Measurements from ENCODE around the gene CATSPERB.
"Not testable (repeated sequence)": the region's sequence is repeated elsewhere in the genome, so short reads cannot be mapped to it uniquely, and the experiment has no call there.

CATSPERB gene

GRCh38 chr14:91731986-91732385 is at the start of gene CATSPERB:
Gene CATSPERB, minus strand, starts transcription at chr14:91732086. Its CDS starts 2,607 bp downstream, at chr14:91729479.
- DNase-seq: no peak

GRCh38 chr14:91780452-91780851 is 48.6 kb upstream of the CATSPERB start:
- no peak for DNase-seq

DNA sequence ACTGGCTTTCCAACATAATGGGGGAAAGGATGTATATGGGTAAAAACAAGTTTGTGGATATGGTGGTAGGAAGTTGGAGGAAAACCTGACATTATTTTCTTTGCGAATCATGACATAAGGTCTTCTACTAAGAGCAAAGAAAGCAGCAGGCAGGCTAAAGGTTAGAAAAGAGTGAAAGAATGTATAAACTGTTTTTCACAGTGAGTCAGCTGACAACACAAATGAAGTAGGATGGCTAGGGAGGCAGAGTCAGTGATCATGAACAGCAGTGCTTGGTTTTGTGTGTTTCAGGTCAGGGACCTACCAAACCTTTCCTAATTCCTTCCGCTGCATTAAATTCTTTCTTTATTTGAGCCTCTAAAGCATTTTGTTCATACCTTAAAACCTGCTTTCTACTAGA is 46.3 kb upstream of the CATSPERB start:
- DNase-seq: no peak

DNA sequence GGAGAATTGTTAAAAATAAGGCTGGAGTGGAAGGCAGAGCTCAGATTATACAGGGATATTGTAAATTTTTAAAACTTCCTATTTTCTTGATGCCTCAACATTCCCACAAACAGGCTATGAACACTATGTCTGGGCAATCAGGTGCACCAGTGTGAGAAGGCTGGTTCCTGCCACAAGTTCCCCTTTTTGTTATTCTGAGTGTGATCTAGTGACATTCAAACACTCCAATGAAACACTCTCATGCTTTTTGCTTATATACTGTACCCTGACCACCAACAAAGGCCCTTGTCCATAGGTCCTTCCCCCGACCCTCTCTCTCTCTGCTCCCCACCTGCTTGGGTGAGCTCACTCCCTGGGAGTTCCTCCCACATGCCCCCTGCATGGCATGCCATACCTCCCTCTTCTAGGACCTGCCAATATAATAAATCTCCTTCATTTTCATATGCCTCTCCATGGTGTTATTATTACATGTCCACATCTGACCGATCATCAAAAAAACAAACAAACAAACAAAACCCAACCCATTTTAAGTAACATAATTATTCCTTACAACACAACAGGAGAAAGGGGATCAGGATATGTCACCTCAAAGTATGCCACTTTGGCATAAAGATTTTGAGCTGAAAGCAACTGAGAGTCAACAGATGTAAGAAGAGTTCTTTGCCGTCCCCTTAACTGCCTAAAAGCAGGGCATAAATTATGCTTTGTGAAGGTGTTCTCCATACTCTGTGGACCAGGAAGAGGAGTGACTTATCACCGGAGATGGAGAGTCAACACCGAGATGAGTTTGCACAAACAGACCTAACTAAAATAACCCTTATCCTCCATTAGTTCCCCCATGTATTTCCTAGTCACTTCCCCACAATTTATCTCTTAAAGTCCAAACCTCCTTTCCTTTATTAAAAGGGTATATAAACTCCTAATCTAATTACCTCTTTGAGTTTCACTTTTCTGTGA is 42.5 kb upstream of the CATSPERB start:
- DNase-seq: no peak

GRCh38 chr14:91770185-91770584 is 38.3 kb upstream of the CATSPERB start:
- no peak for DNase-seq

DNA sequence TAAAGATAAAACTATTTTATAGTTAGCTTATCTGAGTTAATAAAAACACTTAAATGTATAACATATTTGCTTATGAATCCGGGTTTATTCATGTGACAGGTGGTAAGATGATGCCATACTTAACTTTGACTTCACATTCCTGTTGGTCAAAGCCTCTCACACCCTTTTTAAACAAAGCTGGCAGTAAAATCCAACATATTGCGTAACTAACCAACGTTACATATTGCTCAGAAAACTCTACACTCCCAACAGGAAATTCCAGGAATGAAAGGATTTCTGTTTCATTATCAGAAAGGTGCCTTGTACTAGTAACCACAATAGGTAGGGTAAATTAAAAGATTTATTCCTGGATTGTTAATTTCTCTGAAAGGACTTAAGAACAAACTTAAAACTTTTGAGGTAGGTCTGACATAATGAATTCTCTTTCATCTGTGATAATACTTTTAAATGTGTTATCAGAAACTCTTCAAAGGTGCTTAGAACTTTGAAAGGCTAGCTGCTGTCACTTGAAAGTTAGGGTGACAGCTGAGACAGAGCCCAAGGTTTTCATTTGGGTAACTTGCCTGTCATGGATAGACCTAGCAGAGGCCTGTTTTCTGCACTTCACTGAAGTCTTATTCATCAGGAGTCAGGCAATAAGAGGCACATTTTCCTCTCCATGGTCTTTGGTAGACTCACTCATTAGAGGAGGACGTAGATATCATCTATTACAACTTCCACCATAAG is 23.8 kb upstream of the CATSPERB start:
- DNase-seq: no peak

DNA sequence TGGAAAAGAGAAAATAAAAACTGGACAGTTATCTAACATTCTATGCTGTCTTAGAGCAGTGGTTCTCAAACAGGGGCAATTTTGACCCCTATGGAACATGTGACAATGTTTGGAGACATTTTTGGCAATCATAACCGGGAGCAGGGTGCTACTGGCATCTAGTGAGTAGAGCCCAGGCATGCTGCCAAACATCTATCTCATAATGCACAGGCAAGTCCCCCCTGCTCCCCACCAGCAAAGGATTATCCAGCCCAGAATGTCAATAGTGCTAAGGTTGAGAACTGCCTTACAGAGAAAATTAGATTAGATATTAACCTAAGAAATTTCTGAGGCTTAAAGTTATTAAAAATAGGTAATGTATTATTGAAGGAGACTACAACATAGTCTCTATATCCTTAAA is 22.9 kb upstream of the CATSPERB start:
- no peak for DNase-seq

- no peak for DNase-seq
Observed at GRCh38 chr14:91754185-91754584, 22.3 kb upstream of the CATSPERB start.

DNA sequence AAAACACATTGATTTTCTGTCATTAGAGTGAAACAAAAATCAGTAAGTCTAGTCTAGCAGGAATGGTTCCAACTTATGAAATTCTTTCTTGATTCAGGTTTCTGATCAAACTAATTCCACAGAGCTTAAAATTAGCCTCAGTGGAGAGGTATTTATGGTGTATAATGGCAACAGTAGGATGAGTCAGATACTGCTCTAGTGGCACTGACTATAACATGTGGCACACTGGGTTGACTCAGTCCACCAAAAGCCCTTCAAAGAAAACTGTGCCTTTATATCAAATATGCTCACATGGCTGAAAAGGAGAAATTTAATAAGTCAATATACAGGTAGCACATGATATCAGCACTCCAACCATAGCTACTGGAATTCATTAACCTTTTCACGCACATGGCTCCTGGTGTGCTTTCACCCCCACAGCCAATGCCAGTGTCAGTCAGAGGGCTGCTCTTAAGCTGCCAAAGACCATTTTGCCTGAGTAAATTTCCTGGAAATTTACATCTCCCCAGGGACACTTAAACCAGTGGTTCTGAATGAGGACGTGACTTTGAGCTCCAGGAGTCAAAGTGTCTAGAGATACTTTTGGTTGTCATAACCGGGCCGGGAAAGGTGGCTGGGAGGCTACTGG is 21.7 kb upstream of the CATSPERB start:
- no peak for DNase-seq

- no peak for DNase-seq
Observed at GRCh38 chr14:91752961-91753360, 21.1 kb upstream of the CATSPERB start.

DNA sequence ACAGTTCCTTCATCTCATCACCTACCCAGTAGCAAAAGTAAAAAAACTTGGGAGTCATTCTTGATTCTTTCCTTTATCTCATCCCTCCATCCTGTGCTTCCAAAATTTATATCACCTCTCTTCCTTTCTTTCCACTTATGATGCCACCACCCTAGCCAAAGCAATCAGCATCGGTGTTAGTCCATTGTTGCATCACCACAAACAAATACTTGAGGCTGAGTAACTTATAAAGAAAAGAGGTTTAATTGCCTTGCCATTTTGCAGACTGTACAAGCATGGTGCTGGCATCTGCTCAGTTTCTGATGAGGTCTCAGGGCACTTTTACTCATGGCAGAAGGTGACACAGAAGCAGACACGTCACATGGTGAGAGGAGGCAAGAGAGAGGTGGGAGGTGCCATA is 19.8 kb upstream of the CATSPERB start:
- DNase-seq: no peak

DNA sequence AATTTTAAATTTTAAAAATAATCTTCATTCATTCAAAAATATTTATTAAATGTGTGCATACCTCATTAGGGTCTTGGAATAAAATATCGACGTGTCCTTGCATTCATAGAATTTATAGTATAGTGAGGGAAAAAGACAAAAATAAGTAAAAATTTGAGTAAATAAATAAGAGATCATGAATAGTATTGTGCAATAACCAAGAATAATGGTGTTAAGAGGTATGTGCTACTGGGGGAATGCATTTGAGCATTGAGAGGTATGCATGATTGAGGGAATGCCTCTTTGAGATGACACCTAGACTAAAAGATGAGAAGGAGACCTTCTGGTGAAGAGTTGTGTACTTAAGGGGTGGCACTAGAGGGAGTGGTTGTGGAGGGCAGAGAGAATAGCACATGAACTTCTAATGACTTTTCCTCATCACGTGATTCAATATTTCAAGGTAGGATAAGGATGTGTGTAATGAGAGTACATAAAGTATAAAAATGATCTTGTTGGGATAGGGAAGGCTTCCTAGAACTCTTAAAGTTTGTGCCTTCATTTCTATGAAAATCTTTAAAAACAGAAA is 18.8 kb upstream of the CATSPERB start:
- DNase-seq: no peak

GRCh38 chr14:91749868-91750267 is 18.0 kb upstream of the CATSPERB start:
- DNase-seq: no peak

DNA sequence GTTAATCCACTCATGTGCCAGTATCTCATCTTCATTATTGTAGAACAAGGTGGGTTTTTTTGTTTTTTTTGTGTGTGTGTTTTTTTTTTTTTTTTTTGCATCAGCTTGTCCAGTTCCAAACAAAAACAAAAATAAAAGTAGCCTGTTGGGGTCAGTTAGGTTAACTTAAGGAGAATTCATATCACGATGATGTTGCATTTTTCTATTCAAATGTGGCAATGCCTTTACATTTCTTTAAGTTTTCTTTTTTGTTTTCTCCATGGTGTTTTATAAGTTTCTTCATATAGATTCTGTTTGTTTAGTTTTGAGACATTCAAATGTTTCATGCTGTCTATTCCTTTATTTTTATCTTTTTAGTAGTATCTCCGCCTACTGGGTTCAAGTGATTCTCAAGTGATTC is 16.2 kb upstream of the CATSPERB start:
- DNase-seq: no peak

DNA sequence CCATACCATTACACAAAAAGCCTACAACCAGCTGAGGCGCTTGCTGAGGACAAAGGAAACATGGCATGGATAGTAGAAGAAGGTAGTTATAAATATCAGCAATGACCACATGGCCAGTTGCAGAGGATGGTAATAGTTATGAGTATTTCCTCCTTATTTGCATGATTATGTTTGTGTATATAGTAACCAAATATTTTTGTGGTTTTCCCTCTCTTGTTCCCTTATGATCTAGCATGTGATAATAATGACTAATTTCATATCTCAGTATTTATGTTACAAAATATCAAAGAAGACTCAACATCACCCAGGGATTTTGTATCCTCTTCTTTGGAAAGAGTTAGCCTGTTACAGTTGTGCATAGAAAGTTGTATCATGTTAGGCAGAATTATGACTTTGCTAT is 13.5 kb upstream of the CATSPERB start:
- no peak for DNase-seq

DNA sequence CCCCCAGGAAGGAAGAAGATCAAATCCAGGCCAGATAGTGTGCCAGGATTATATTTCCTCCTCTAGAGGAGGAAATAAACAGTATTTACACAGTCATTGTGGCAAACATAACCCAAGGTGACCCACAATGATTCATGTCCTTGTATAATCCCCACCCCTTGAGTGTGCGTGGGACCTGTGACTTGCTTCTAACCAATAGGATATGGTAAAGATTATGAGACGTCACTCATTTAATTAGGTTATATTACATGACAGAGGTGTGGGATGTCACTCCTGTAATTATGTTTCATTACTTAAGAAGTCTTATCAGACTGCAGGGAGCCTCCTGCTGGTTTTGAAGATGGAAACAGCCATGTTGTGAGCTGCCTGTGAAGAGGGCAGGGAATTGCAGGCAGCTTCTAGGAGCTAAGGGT is 12.2 kb upstream of the CATSPERB start:
- DNase-seq: no peak

GRCh38 chr14:91743305-91743653 is 11.4 kb upstream of the CATSPERB start:
- DNase-seq: no peak

DNA sequence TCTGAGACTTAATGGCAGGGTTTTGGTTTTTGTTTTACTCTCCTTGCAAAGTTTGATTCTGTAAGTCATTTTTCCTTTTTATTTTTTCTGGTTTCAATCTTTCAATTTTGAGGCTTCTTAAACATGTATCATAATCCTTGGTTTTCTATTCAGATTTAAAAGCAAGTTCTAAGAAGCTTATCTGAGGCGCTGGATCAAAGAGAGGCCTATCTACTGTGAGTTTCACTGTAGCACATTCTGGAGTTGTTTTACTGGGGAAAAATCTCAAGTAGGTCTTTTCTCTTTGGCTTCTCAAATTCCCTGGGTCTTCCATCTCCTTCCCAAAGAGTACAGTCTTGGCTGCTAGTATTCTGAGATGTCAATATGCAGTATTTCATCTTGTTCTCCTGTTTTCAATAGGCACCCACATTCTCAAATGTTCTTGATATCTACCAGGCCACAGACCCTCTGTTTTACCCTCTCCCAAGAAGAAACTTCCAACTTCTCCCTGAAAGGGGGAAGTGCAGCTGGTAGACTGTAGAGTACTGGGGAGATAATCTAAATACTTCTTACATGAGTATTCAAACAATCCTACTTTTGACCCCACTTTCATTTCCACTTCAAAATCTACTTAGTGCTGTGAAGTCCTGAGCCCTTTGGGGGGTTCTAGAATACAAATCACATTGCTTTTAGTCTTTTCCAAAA is 10.9 kb upstream of the CATSPERB start:
- DNase-seq: no peak

DNA sequence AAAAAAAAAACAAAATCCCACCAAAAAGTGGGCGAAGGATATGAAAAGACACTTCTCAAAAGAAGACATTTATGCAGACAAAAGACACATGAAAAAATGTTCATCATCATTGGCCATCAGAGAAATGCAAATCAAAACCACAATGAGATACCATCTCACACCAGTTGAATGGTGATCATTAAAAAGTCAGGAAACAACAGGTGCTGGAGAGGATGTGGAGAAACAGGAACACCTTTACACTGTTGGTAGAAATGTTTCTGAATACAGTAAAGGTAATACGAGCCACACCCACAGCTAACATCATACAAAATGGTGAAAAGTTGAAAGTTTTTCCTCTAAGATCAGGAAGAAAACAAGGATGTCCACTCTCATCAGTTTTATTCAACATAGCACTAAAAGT is 8.0 kb upstream of the CATSPERB start:
- not testable (repeated sequence) for DNase-seq

DNA sequence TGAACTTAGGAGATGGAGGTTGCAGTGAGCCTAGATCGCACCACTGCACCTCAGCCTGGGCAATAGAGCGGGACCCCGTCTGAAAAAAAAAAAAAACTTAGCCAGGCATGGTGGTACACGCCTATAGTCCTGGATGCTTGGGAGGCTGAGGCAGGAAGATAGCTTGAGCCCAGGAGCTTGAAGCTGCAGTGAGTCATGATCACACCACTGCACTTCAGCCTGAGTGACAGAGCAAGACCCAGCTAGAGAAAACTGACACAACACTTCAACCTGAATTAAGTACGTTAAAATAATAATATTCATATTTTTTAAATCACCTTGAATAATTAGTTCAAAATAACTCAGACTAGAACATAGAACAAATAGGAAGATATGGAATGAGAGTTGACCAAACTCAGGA is 5.7 kb upstream of the CATSPERB start:
- DNase-seq: no peak

GRCh38 chr14:91732859-91733477 is 1.1 kb upstream of the CATSPERB start:
- DNase-seq: no peak

DNA sequence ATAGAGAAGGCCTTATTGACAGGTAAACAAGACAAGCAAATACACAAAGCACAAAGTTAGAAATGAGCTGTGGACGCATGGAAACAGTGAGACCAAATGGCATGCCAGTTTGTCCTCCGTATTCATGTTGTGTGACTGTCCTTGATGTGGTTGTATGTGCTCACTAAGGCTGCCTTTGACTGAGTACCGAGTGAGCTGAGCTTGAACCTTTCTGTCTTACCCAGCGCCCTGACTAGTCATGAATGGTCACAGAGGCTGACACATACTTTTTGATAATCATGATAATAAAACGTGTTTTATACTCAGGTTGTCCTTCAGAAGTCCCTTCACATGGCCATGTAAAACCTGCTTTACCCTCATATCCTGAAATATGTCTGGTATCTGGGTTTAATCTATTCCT is 553 bp upstream of the CATSPERB start:
- no peak for DNase-seq
